HG03558 (cell line): ENCODE measurements around the gene DXO.
"Not testable (repeated sequence)": the region's sequence is repeated elsewhere in the genome, so short reads cannot be mapped to it uniquely, and the experiment has no call there.

ENCODE experiments used
- ATAC-seq: cut with Tn5 transposase; IDR thresholded peaks from one replicate; pipeline ENCODE4 v1.9.1; 2021; ENCODE audit warnings: moderate number of reproducible peaks; ENCODE audit not compliant: unreplicated experiment; ENCODE audit errors: extremely low read depth

Gene DXO

DNA sequence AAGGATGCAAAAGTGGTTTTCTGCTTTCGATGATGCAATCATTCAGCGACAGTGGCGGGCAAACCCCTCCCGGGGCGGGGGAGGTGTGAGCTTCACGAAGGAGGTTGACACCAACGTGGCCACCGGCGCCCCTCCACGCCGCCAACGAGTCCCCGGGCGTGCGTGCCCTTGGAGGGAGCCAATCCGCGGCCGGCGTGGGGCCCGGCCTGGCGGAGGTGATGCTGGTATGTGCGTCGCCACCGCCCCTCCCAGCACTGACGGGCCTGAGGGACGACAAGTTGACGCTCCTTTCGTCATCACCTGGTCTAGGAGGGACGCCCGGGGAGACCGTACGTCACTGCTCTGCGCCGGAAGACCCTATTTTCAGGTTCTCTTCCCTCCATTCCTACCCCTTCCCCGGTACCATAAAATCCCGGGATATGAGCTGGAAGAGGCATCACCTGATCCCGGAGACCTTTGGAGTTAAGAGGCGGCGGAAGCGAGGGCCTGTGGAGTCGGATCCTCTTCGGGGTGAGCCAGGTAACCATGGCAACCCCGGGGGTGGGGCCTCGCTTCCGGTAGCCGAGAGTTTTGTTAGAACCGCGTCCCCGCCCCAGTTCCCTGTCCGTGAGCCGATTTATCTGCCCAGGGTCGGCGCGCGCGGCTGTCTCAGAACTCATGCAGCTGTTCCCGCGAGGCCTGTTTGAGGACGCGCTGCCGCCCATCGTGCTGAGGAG is at the start of gene DXO:
Gene DXO, minus strand, starts transcription at position 146 of the 716 bp plus-strand sequence. CDS start 463 bp downstream, outside the sequence.
- ATAC-seq = peak; percentile 57

- not testable (repeated sequence) for ATAC-seq
Observed at GRCh38 chr6:32014547-32014946, 42.6 kb upstream of the DXO start, which contains the start of gene C4B. Gene C4B (plus strand): TSS chr6:32014795. CDS start chr6:32014846, 51 bp downstream.

DNA sequence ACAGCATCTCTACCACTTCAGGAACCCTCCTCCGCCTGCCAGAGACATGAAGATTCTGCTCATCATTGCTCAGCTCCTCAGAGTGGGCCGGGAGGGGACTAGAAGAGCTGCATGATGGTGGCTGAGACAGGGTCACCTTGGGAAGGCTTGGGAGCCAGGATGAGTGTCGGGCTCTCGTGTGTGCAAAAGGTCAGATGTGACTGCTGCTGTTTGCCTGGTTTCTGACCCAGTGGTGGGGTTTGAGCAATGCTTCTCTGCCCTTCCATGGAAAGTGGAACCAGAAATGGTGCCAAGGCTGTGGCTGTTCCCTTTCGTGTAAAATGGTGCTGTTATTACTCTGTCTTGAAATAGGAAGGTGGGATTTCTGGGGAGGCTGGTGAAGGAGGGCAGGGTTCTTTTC is 41.8 kb upstream of the DXO start:
- not testable (repeated sequence) for ATAC-seq

DNA sequence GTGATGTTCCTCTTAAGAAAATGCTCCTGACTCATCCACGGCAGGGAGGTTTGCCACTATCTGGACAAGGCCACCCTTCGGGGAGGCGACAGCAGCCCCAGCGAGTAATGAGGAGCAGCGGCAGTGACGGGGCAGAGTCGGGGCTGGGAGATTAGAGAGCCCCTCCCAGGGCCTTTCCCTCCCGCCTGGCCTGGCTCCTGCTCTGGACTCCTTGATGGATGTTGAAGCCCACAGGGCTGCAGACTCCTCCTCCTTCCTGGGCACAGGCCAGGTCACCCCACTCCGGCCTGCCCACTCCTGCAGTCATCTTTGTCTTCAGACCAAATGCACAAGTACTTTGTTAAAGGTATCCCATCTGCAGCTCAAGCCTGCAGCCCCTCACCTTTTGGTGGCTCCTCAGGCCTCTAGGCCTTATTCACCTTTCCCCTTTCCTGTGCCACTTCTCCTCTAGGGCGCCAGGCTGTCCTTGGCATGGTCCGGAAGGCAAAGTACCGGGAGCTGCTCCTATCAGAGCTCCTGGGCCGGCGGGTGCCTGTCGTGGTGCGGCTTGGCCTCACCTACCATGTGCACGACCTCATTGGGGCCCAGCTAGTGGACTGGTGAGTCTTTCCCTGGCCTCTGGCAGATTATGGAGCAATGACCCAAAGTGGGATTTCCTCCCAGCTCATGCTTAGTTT is 41.1 kb upstream of the DXO start:
- not testable (repeated sequence) for ATAC-seq

DNA sequence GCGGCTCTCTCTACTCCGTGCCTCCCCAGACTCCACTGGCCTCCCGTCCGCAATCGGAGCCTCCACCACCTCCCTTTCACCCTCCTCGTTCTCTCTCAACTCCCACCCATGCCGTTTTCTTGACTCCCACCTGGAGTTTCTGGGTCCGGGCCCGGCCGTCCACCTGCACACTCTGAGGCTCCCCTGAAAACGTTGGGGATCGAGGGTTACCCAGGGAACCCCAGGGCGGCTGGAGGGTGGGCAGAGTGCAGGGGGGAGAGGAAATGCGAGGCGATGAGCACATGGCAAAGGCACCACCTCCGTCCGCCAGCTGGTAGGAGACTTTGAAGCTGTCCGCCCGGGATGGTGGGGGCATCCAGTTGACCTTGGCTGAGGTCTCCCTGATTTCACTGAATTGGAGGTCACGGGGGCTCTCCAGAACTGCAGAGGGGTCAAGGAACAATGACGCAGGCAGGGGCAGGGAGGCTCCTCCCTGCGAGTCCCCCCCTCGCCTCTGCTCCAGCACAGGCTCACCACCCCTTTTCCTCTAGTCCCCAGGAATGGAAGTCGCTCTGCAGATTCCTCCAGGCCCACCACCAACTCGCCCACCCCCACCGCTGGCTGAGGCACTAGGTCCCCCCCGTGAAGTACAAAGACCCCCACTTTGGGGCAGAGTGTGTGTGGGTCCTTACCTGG is 39.1 kb upstream of the DXO start:
- ATAC-seq = not testable (repeated sequence)

DNA sequence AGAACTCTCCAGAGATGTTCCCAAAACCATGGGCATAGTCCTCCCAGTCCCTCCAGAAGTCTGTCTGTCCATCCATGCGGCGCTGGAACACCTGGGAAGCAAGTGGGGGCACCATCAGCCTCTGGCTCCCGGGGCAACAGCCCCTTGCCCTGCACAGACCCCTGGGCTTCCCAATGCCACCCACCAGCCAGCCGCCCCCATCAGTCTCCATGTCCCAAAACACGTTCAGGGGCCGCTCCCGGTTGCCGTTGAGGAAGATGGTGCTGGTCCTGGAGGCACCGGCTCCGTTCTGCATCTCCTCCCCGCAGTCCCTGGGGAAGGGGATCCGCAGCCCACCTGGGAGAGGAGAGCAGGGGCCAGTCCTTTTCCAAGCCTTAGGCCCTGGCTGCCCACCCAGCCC is 37.6 kb upstream of the DXO start:
- not testable (repeated sequence) for ATAC-seq

DNA sequence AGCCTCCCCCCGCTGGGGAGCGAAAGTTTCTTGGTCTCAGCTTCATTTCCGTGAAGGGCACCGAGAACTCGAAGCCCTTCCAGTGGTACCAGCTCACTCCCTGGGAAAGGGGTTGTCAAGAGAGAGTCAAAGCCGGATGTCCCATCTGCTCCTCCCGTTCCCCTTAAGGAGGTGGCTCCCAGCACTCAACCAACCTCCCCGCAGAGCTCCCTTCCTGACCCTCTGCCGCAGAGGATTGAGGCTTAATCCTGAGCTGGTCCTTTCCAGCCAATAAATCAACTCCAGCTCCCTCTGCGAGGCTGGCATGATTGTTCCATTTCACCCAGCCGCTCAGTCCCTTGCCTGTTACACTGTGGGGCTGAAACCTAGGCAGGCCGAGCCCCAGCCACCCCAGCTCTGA is 36.7 kb upstream of the DXO start:
- ATAC-seq = not testable (repeated sequence)

DNA sequence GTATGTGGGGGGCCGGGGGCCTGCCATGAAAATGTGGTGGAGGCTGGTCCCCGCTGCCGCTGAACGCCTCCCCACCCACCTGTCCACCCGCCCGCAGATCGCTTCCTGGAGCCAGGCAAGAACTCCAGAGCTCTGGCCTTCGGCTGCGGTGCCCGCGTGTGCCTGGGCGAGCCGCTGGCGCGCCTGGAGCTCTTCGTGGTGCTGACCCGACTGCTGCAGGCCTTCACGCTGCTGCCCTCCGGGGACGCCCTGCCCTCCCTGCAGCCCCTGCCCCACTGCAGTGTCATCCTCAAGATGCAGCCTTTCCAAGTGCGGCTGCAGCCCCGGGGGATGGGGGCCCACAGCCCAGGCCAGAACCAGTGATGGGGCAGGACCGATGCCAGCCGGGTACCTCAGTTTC is 36.1 kb upstream of the DXO start:
- ATAC-seq = not testable (repeated sequence)

DNA sequence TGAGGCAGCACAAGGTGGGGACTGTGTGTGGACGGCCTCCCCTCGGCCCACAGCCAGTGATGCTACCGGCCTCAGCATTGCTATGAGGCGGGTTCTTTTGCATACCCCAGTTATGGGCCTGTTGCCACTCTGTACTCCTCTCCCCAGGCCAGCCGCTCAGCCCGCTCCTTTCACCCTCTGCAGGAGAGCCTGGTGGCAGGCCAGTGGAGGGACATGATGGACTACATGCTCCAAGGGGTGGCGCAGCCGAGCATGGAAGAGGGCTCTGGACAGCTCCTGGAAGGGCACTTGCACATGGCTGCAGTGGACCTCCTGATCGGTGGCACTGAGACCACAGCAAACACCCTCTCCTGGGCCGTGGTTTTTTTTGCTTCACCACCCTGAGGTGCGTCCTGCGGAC is 35.1 kb upstream of the DXO start:
- not testable (repeated sequence) for ATAC-seq

- not testable (repeated sequence) for ATAC-seq
Observed at GRCh38 chr6:32005991-32006529, 34.1 kb upstream of the DXO start.

GRCh38 chr6:32005538-32005880 is 33.6 kb upstream of the DXO start:
- not testable (repeated sequence) for ATAC-seq

DNA sequence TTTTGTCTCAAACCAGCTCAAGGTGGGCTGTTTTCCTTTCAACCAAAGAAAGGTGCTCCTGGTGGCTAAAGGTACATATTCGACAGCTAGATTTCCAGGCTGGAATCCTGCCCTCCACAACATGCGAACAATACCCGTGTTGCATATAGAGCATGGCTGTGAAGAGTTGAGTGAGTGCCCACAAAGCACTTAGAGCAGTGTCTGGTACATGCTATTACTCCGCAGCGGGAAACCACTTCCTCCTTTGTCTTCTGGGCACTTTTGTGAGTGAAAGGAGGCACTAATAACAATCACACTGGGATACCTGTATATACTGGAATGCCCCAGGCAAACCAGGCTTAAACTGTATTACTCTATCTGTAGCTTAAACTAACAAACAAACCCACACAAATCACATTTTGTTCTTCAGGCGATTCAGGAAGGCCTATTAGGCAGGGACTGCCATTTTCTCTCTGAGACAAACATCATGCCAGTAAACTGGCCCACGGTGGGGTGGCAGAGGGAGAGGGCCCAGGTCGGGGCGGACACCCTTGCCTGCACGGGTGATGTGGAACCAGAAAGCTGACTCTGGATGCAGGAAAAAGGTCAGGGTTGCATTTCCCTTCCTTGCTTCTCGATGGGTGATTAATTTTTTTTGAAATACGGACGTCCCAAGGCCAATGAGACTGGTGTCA is 33.1 kb upstream of the DXO start:
- ATAC-seq = not testable (repeated sequence)

DNA sequence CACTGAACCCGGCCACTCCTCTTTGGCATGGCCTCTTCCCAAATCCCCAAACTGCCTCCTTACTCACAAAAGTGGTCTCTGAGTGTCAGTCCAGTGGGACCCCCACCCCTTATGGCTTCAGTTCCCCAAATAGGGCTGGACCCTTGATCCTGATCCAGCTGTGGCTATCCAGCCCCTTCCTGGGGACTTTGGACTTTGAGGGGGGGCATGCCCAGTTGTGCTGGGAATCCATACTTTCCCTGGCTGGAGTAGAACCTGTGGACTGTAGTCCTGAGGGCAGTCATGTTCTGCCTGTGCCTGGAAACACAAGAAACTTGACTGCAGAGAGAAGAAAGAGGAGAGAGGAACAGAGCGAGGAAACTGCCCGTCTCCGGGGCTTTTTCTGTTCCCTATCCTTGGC is 32.5 kb upstream of the DXO start:
- ATAC-seq = not testable (repeated sequence)

DNA sequence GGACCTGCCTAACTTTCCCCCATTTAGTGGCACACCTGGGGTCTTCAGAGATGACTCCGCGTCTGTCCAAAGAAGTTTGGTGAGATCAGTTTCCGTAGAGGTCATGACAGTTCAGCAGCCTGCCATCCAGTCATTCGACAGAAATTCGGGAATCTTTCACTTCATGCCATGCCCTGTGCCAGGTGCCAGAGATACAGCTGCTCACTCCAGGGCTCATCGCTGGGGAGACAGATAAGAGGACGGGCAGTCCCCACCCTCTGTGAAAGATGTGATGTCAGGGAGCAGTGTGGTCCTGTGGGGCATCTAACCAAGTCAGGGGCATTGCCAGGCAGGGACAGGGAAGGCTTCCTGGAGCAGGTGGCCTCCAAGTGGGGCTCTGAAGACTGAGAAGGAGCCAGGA is 31.4 kb upstream of the DXO start:
- not testable (repeated sequence) for ATAC-seq

DNA sequence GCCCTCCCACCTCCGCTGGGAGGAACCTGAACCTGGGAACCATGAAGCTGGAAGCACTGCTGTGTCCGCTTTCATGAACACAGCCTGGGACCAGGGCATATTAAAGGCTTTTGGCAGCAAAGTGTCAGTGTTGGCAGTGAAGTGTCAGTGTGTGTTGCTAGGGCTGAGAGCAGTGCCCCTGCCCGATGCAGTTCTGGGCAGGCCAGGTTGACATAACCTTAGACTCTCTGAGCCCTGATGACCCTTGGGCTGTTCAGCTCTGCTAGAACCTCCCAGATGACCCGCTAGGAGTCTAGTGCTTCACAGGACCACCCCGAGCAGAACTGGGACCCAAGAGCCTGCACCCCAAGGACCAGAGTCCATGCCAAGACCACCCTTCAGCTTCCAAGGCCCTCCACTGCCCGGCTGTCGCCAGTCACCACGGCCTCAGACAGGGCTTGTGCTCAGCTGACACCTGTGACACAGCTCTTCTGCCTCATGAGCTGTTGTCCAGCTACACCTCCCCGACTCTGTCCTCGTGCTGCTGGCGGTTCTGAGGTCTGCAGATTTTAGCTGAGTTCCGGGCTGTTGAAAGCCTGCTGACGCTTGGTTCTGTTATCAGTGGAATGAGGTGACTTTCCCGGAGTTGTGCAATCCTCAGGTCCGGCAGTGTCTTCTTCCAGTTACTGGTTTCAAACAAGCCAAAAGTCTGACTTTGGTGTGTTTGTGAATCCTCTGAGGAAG is 30.8 kb upstream of the DXO start:
- not testable (repeated sequence) for ATAC-seq

DNA sequence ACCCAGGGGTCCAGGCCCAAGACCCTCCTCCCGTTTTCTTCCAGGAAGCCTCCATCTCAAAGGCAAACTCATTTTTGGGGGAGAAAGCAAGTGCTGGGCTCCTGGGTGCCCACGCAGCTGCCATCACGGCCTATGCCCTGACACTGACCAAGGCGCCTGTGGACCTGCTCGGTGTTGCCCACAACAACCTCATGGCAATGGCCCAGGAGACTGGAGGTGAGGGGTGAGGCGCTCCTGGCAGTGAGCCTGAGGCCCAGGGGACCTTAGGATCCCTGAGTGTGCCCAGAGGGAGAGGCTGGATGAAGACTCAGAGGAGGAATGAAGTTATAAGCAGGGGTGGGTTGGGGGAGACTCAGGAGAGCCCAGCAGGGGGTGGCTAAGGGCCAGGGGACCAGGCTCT is 24.4 kb upstream of the DXO start:
- not testable (repeated sequence) for ATAC-seq

DNA sequence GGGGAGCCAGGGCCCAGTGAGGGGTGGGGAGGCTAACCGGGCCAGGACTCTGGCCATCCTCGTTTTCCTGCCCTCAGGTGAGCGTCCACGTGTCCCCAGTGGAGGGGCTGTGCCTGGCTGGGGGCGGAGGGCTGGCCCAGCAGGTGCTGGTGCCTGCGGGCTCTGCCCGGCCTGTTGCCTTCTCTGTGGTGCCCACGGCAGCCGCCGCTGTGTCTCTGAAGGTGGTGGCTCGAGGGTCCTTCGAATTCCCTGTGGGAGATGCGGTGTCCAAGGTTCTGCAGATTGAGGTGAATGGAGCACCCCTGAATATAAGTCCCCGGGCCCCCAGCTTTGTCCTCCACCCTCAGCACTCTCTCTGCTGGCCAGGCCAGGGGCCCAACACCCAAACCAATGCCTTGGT is 22.5 kb upstream of the DXO start:
- ATAC-seq = not testable (repeated sequence)

DNA sequence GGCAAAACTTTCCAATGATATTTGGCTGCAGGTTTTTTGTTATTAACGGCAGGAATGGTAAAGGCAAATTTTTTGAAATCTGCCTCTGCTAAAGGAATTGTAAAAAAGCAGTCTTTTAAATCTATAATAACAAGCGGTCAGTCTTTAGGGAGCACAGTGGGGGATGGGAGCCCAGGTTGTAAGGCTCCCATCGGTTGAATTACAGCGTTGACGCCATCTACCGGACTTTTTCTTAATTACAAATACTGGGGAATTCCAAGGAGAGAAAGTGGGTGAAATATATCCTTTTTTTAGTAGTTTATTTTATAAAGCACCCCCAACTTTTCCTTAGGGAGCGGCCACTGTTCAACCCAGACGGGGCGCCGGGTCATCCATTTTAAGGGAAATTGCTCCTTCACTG is 17.4 kb upstream of the DXO start:
- not testable (repeated sequence) for ATAC-seq

DNA sequence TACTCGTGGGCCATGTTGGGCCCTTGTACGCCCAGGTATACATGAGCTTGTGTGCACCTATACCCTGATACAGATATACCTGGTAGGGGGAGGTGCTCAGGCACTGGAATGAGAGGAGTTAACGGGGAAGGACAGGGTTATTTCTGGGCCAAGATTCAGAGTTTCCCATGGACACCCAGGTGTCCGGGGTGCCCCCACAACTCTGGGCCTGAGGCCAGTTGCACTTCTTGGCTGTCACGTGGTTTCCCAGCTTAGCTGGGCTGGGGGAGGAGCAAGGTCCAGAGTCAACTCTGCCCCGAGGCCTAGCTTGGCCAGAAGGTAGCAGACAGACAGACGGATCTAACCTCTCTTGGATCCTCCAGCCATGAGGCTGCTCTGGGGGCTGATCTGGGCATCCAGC is 9.8 kb upstream of the DXO start, which contains the start of gene C4A:
Gene C4A, plus strand, starts transcription at position 314 of the 400 bp plus-strand sequence. Its CDS starts 51 bp downstream, at position 365.
- ATAC-seq = not testable (repeated sequence)
